WTC11 (cell line): ENCODE results near the gene PVALB. TPM values are rescaled to one million over a fixed set of nuclear protein-coding genes. Genes with fewer than 3 reads are reported as not detected.

Experiments used
- ATAC-seq: fragments of 200-7000 bp; cut with Tn5 transposase; 2 replicates; pipeline ENCODE4 v1.10.0; 2021; ENCODE audit warnings: mild to moderate bottlenecking, moderate library complexity
- CTCF ChIA-PET: fragments of 300-600 bp; sonication (Branson Sonifier 250); formaldehyde crosslinking; loops from one replicate; lab custom pipeline; 2021; ENCODE audit warnings: antibody characterized with exemption; lab: Charles Lee
- POLR2A ChIA-PET: fragments of 350-600 bp; sonication (Branson Sonifier 250); formaldehyde crosslinking; loops from one replicate; lab custom pipeline; 2021; ENCODE audit warnings: antibody characterized with exemption; lab: Charles Lee
- DNase-seq: peaks from one replicate; pipeline ENCODE4 v3.0.0; 2021; ENCODE audit warnings: low spot score
- H3K27ac Mint-ChIP-seq: 2 replicates; pipeline ENCODE4 v1.8.0; 2021; ENCODE audit warnings: mixed read lengths
- H3K27me3 Mint-ChIP-seq: 2 replicates; pipeline ENCODE4 v1.8.0; 2021; ENCODE audit warnings: low read depth, mild to moderate bottlenecking, moderate library complexity, mixed read lengths
- H3K36me3 Mint-ChIP-seq: 2 replicates; pipeline ENCODE4 v1.8.0; 2021; ENCODE audit warnings: mixed read lengths
- H3K4me1 Mint-ChIP-seq: 2 replicates; pipeline ENCODE4 v1.8.0; 2022; ENCODE audit warnings: mixed read lengths
- H3K4me3 Mint-ChIP-seq: 2 replicates; pipeline ENCODE4 v1.8.0; 2021; ENCODE audit warnings: mild to moderate bottlenecking, moderate library complexity, mixed read lengths
- H3K9me3 Mint-ChIP-seq: 2 replicates; pipeline ENCODE4 v1.8.0; 2021; ENCODE audit warnings: mixed read lengths
- ATF2 ChIP-seq: sonication (generic); formaldehyde crosslinking; IDR thresholded peaks from 2 replicates; pipeline ENCODE4 v1.8.1; 2022; ENCODE audit warnings: low read depth, missing genetic modification reagents, borderline replicate concordance
- ELF4 ChIP-seq: sonication (generic); formaldehyde crosslinking; IDR thresholded peaks from 2 replicates; pipeline ENCODE4 v1.8.1; 2022; ENCODE audit warnings: low read depth, mild to moderate bottlenecking, moderate library complexity, missing genetic modification reagents
- ESRRA ChIP-seq: sonication (generic); formaldehyde crosslinking; IDR thresholded peaks from 2 replicates; pipeline ENCODE4 v1.8.1; 2022; ENCODE audit warnings: mild to moderate bottlenecking, missing genetic modification reagents, borderline replicate concordance
- GABPB1 ChIP-seq: sonication (generic); formaldehyde crosslinking; IDR thresholded peaks from 2 replicates; pipeline ENCODE4 v1.8.1; 2023; ENCODE audit warnings: mild to moderate bottlenecking, missing genetic modification reagents
- HMGA2 ChIP-seq: fragments of 250-450 bp; sonication (Bioruptor Pico); IDR thresholded peaks from 2 replicates; pipeline ENCODE4 v1.4.0; 2021; ENCODE audit warnings: mild to moderate bottlenecking, moderate library complexity
- IRF2 ChIP-seq: sonication (generic); formaldehyde crosslinking; IDR thresholded peaks from 2 replicates; pipeline ENCODE4 v1.8.0; 2022; ENCODE audit warnings: low read depth, missing genetic modification reagents, borderline replicate concordance
- KAT7 ChIP-seq: sonication (generic); formaldehyde crosslinking; IDR thresholded peaks from 2 replicates; pipeline ENCODE4 v1.8.1; 2023; ENCODE audit warnings: missing genetic modification reagents, mild to moderate bottlenecking, borderline replicate concordance
- MXD4 ChIP-seq: fragments of 250-450 bp; sonication (Bioruptor Pico); IDR thresholded peaks from 2 replicates; pipeline ENCODE4 v1.8.0; 2021; ENCODE audit warnings: mild to moderate bottlenecking, moderate library complexity, borderline replicate concordance
- NFE2L1 ChIP-seq: sonication (generic); formaldehyde crosslinking; IDR thresholded peaks from 2 replicates; pipeline ENCODE4 v1.8.1; 2023; ENCODE audit warnings: missing genetic modification reagents
- TEAD1 ChIP-seq: sonication (generic); formaldehyde crosslinking; IDR thresholded peaks from 2 replicates; pipeline ENCODE4 v1.8.0; 2022; ENCODE audit warnings: mild to moderate bottlenecking, missing genetic modification reagents
- ZNF219 ChIP-seq: sonication (generic); formaldehyde crosslinking; IDR thresholded peaks from 2 replicates; pipeline ENCODE4 v1.8.0; 2023; ENCODE audit warnings: missing genetic modification reagents, mild to moderate bottlenecking, borderline replicate concordance
- ZNF416 ChIP-seq: fragments of 250-450 bp; sonication (Bioruptor Pico); IDR thresholded peaks from 2 replicates; pipeline ENCODE4 v1.9.0; 2021; ENCODE audit warnings: mild to moderate bottlenecking, inconsistent platforms
- total RNA-seq: library from RNA; stranded (reverse); gene quantifications from 3 replicates; pipeline ENCODE4 v1.2.3, GENCODE V29; 2021
- TF ChIP-seq, protein P1 (sequence below): sonication (generic); formaldehyde crosslinking; IDR thresholded peaks from 2 replicates; pipeline ENCODE4 v1.8.1; 2023; ENCODE audit warnings: mild to moderate bottlenecking, moderate library complexity, missing genetic modification reagents
- TF ChIP-seq, protein P2 (sequence below): sonication (generic); formaldehyde crosslinking; IDR thresholded peaks from 2 replicates; pipeline ENCODE4 v1.8.0; 2022; ENCODE audit warnings: missing genetic modification reagents
- TF ChIP-seq, protein P3 (sequence below): sonication (generic); formaldehyde crosslinking; IDR thresholded peaks from 2 replicates; pipeline ENCODE4 v1.8.1; 2022; ENCODE audit warnings: mild to moderate bottlenecking, missing genetic modification reagents, moderate library complexity, borderline replicate concordance

The PVALB gene
- total RNA-seq, 1 experiment from 2014 or later = 2.7 TPM

- TF ChIP-seq, protein P1, sequence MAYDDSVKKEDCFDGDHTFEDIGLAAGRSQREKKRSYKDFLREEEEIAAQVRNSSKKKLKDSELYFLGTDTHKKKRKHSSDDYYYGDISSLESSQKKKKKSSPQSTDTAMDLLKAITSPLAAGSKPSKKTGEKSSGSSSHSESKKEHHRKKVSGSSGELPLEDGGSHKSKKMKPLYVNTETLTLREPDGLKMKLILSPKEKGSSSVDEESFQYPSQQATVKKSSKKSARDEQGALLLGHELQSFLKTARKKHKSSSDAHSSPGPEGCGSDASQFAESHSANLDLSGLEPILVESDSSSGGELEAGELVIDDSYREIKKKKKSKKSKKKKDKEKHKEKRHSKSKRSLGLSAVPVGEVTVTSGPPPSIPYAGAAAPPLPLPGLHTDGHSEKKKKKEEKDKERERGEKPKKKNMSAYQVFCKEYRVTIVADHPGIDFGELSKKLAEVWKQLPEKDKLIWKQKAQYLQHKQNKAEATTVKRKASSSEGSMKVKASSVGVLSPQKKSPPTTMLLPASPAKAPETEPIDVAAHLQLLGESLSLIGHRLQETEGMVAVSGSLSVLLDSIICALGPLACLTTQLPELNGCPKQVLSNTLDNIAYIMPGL (CRISPR knock-in tag) = no peak
- TF ChIP-seq ELF4 (CRISPR knock-in tag) = no peak
- TF ChIP-seq ESRRA (CRISPR knock-in tag) = no peak
- TF ChIP-seq, protein P2, sequence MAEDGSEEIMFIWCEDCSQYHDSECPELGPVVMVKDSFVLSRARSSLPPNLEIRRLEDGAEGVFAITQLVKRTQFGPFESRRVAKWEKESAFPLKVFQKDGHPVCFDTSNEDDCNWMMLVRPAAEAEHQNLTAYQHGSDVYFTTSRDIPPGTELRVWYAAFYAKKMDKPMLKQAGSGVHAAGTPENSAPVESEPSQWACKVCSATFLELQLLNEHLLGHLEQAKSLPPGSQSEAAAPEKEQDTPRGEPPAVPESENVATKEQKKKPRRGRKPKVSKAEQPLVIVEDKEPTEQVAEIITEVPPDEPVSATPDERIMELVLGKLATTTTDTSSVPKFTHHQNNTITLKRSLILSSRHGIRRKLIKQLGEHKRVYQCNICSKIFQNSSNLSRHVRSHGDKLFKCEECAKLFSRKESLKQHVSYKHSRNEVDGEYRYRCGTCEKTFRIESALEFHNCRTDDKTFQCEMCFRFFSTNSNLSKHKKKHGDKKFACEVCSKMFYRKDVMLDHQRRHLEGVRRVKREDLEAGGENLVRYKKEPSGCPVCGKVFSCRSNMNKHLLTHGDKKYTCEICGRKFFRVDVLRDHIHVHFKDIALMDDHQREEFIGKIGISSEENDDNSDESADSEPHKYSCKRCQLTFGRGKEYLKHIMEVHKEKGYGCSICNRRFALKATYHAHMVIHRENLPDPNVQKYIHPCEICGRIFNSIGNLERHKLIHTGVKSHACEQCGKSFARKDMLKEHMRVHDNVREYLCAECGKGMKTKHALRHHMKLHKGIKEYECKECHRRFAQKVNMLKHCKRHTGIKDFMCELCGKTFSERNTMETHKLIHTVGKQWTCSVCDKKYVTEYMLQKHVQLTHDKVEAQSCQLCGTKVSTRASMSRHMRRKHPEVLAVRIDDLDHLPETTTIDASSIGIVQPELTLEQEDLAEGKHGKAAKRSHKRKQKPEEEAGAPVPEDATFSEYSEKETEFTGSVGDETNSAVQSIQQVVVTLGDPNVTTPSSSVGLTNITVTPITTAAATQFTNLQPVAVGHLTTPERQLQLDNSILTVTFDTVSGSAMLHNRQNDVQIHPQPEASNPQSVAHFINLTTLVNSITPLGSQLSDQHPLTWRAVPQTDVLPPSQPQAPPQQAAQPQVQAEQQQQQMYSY (CRISPR knock-in tag) = peak; percentile 94
- ATAC-seq (peak; percentile 60), DNase-seq (no peak)
- H3K27ac Mint-ChIP-seq = no peak overlapping the region
- peaks cover 43% of the 10 kb centered on the region for H3K4me1 Mint-ChIP-seq
- CTCF ChIA-PET = interaction anchor here (0.5 to 1.8 kb wide), 7 partner anchors 10 to 415 kb away, joined by 3 to 11 read pairs (median 5); no protein-coding TSS in a partner anchor
- no peak overlapping the region for H3K4me3 Mint-ChIP-seq
- no peaks in the 10 kb centered on the region; the same call in none of the 2 replicates for H3K27me3 Mint-ChIP-seq
- H3K9me3 Mint-ChIP-seq = no peaks in the 10 kb centered on the region
- H3K36me3 Mint-ChIP-seq = no peaks in the 10 kb centered on the region
- POLR2A ChIA-PET = interaction anchor here (0.8 kb wide), 1 partner anchor 8 kb away, joined by 3 read pairs; no protein-coding TSS in a partner anchor
Observed at GRCh38 chr22:36796552-36797175, 20.2 kb downstream of the PVALB start.

GRCh38 chr22:36795633-36796032, 21.2 kb downstream of the PVALB start:
- Mint-ChIP-seq H3K27ac (no peak overlapping the region), H3K36me3 (no peaks in the 10 kb centered on the region), H3K4me1 (peaks cover 43% of the 10 kb centered on the region), H3K4me3 (no peak overlapping the region), H3K9me3 (no peaks in the 10 kb centered on the region), H3K27me3 (no peaks in the 10 kb centered on the region; the same call in 1 of the 2 replicates)
- no peak for TF ChIP-seq ZNF416 (CRISPR knock-in tag)
- TF ChIP-seq, protein P3, sequence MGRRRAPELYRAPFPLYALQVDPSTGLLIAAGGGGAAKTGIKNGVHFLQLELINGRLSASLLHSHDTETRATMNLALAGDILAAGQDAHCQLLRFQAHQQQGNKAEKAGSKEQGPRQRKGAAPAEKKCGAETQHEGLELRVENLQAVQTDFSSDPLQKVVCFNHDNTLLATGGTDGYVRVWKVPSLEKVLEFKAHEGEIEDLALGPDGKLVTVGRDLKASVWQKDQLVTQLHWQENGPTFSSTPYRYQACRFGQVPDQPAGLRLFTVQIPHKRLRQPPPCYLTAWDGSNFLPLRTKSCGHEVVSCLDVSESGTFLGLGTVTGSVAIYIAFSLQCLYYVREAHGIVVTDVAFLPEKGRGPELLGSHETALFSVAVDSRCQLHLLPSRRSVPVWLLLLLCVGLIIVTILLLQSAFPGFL (CRISPR knock-in tag) = no peak
- no peak for TF ChIP-seq ZNF219 (CRISPR knock-in tag)
- TF ChIP-seq IRF2 (CRISPR knock-in tag) = no peak
- TF ChIP-seq NFE2L1 (CRISPR knock-in tag) = no peak
- TF ChIP-seq, protein P1 (CRISPR knock-in tag) = no peak
- TF ChIP-seq MXD4 (CRISPR knock-in tag) = no peak
- DNase-seq = no peak
- ChIA-PET POLR2A (no interaction called here), CTCF (interaction anchor here (1.0 to 1.8 kb wide), 6 partner anchors 14 to 182 kb away, joined by 3 to 11 read pairs (median 6); partner anchors contain the start of gene IFT27)
- ATAC-seq = no peak

GRCh38 chr22:36790648-36791047, 26.2 kb downstream of the PVALB start:
- no peak overlapping the region for H3K4me3 Mint-ChIP-seq
- peaks cover 20% of the 10 kb centered on the region for H3K4me1 Mint-ChIP-seq
- DNase-seq (no peak), ATAC-seq (no peak)
- H3K9me3 Mint-ChIP-seq = no peaks in the 10 kb centered on the region
- H3K27me3 Mint-ChIP-seq = no peaks in the 10 kb centered on the region
- no peak overlapping the region for H3K27ac Mint-ChIP-seq
- ChIA-PET POLR2A (no interaction called here), CTCF (interaction anchor here (1.0 to 1.2 kb wide), 2 partner anchors 9 to 65 kb away, joined by 3 read pairs; no protein-coding TSS in a partner anchor)
- no peaks in the 10 kb centered on the region for H3K36me3 Mint-ChIP-seq
- TF ChIP-seq HMGA2 (CRISPR knock-in tag) (no peak), GABPB1 (CRISPR knock-in tag) (no peak), ATF2 (CRISPR knock-in tag) (no peak), KAT7 (CRISPR knock-in tag) (no peak), IRF2 (CRISPR knock-in tag) (no peak), TEAD1 (CRISPR knock-in tag) (no peak)
